H1 (cell line): ENCODE results near the gene CCNG2. TPM values are rescaled to one million over a fixed set of nuclear protein-coding genes. Genes with fewer than 3 reads are reported as not detected.
A peak's percentile ranks its signal among the peaks of the same experiment; 100 is the strongest.

Source experiments
- ASH2L ChIP-seq: fragments of 200-600, 300-600 bp; sonication (generic); IDR thresholded peaks from one replicate; pipeline ENCODE4 v1.7.1; 2017; ENCODE audit warnings: low read length
- CTBP2 ChIP-seq: IDR thresholded peaks from 2 replicates; pipeline ENCODE4 v1.7.0; 2011; ENCODE audit warnings: borderline replicate concordance, mild to moderate bottlenecking, moderate library complexity, mixed read lengths, low read length; ENCODE audit not compliant: insufficient read depth, insufficient read length
- CTCF ChIP-seq, 3 experiments: IDR thresholded peaks; 1 replicate in 2 of 3; 2 replicates in 1 of 3; pipeline versions ENCODE4 v1.5.1 to v1.6.1; 2011; ENCODE audit warnings: low read length in 3 of 3, mild to moderate bottlenecking in 3 of 3, inconsistent platforms in 2 of 3, low read depth in 1 of 3, moderate library complexity in 1 of 3; ENCODE audit not compliant: insufficient read depth in 1 of 3; ENCODE audit errors: control extremely low read depth in 1 of 3
- EGR1 ChIP-seq: IDR thresholded peaks from 2 replicates; pipeline ENCODE4 v1.6.1; 2011; ENCODE audit warnings: low read depth, low read length, borderline replicate concordance
- JUND ChIP-seq: IDR thresholded peaks from 2 replicates; pipeline ENCODE4 v1.6.1; 2011; ENCODE audit warnings: mild to moderate bottlenecking, improper control_type of control experiment, low read length
- MAFK ChIP-seq: IDR thresholded peaks from 2 replicates; pipeline ENCODE4 v1.6.1; 2012; ENCODE audit warnings: low read depth, mild to moderate bottlenecking, improper control_type of control experiment, low read length
- NANOG ChIP-seq: IDR thresholded peaks from 2 replicates; pipeline ENCODE4 v1.6.1; 2011; ENCODE audit warnings: low read length, low read depth, mild to moderate bottlenecking, inconsistent platforms; ENCODE audit not compliant: insufficient read depth, poor library complexity, severe bottlenecking
- RAD21 ChIP-seq, 2 experiments: IDR thresholded peaks in 1 of 2; conservative IDR thresholded peaks in 1 of 2; 2 replicates each; pipeline ENCODE4 v1.6.1; 2011; ENCODE audit warnings: low read depth in 2 of 2, low read length in 2 of 2, improper control_type of control experiment in 1 of 2, inconsistent platforms in 1 of 2, mild to moderate bottlenecking in 1 of 2, moderate library complexity in 1 of 2
- SIX5 ChIP-seq: IDR thresholded peaks from 2 replicates; pipeline ENCODE4 v1.6.1; 2011; ENCODE audit warnings: mild to moderate bottlenecking, low read depth, low read length
- TCF12 ChIP-seq: IDR thresholded peaks from 2 replicates; pipeline ENCODE4 v1.6.1; 2011; ENCODE audit warnings: low read depth, mild to moderate bottlenecking, low read length
- YY1 ChIP-seq: IDR thresholded peaks from 2 replicates; pipeline ENCODE4 v1.6.1; 2011; ENCODE audit warnings: low read depth, mild to moderate bottlenecking, low read length
- polyA plus RNA-seq, 7 experiments: library from polyadenylated mRNA; depleted of rRNA in 3 of 7; stranded (reverse) in 5 of 7; unstranded in 2 of 7; fragments of >200 nt in 5 of 7; fragments of 200-250 nt in 2 of 7; gene quantifications; 1 replicate in 5 of 7; 2 replicates in 1 of 7; 4 replicates in 1 of 7; pipeline versions ENCODE4 v1.2.1 to v1.2.3, GENCODE V29; 2011 to 2013; ENCODE audit warnings: missing spikeins in 2 of 7, mixed read lengths in 2 of 7
- total RNA-seq: library from RNA; stranded (reverse); fragmentation: NEBNext Ultra II Directional; extraction: Animal tissue kit (Norgen Biotek cat#: 25700); gene quantifications from 2 replicates; pipeline ENCODE4 v1.2.1, GENCODE V29; 2021
- TF ChIP-seq, protein P1 (sequence below): IDR thresholded peaks from 2 replicates; pipeline ENCODE4 v1.6.1; 2011; ENCODE audit warnings: low read length, improper control_type of control experiment

The CCNG2 gene
- total and polyA plus RNA-seq, 2 of the 8 experiments (the other 6 are each of a cell fraction or from before 2014, with no cell fraction given): 3.5 to 13.9 TPM

GRCh38 chr4:77203380-77204197 lies 46.6 kb downstream of the CCNG2 start (continued):
- TF ChIP-seq EGR1 (no peak), NANOG (no peak), SIX5 (no peak), MAFK (peak; percentile 68; the same call in 1 of the 2 replicates), CTCF (IDR thresholded peaks at IDR 0.05; ENCODE audit: control extremely low read depth in 1 of 3, insufficient read depth in 1 of 3, low read depth in 1 of 3, low read length in 3 of 3) (peak; percentile 35 to 93 (median 88)), JUND (0 out of 2 replicates have a peak, but pooled peaks have one; percentile 7), TCF12 (no peak), YY1 (no peak; the same call in 1 of the 2 replicates), ASH2L (no peak), RAD21 (IDR thresholded peaks at IDR 0.05 in 1 of 2, conservative IDR thresholded peaks at IDR 0.05 in 1 of 2; ENCODE audit: low read depth in 2 of 2, low read length in 2 of 2) (peak; percentile 96 to 98), CTBP2 (no peak)
- TF ChIP-seq, protein P1, sequence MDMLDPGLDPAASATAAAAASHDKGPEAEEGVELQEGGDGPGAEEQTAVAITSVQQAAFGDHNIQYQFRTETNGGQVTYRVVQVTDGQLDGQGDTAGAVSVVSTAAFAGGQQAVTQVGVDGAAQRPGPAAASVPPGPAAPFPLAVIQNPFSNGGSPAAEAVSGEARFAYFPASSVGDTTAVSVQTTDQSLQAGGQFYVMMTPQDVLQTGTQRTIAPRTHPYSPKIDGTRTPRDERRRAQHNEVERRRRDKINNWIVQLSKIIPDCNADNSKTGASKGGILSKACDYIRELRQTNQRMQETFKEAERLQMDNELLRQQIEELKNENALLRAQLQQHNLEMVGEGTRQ: no peak
